Astrocyte (in vitro differentiated cells and primary cell): Measurements from ENCODE around the gene RP2. TPM values are rescaled to one million over a fixed set of nuclear protein-coding genes. Genes with fewer than 3 reads are reported as not detected.

Experiments
- DNase-seq: peaks from one replicate; pipeline ENCODE4 v3.0.0-alpha.2; 2010; ENCODE audit warnings: low read depth
- FAIRE-seq: peaks from 2 replicates; lab custom pipeline; 2011; peaks lifted over from hg19 to GRCh38; lab: Jason Lieb, UNC
- H2AFZ ChIP-seq: 2 replicates; pipeline ENCODE4 v1.6.0; 2012; ENCODE audit warnings: low read depth, low read length, inconsistent platforms
- H3K27ac ChIP-seq: 2 replicates; pipeline ENCODE4 v1.5.1; 2011; ENCODE audit warnings: low read depth, low read length, inconsistent platforms
- H3K27me3 ChIP-seq: 2 replicates; pipeline ENCODE4 v1.6.0; 2011; ENCODE audit warnings: low read length, inconsistent platforms; ENCODE audit not compliant: insufficient read depth
- H3K36me3 ChIP-seq: 2 replicates; pipeline ENCODE4 v1.5.1; 2011; ENCODE audit warnings: low read length, inconsistent platforms; ENCODE audit not compliant: insufficient read depth
- H3K4me1 ChIP-seq: 2 replicates; pipeline ENCODE4 v1.5.1; 2011; ENCODE audit warnings: low read length, inconsistent platforms; ENCODE audit not compliant: insufficient read depth
- H3K4me2 ChIP-seq: 2 replicates; pipeline ENCODE4 v1.6.0; 2012; ENCODE audit warnings: low read length, inconsistent platforms
- H3K4me3 ChIP-seq: 2 replicates; pipeline ENCODE4 v1.5.1; 2011; ENCODE audit warnings: low read depth, mild to moderate bottlenecking, low read length, inconsistent platforms; ENCODE audit not compliant: insufficient read depth
- H3K79me2 ChIP-seq: 2 replicates; pipeline ENCODE4 v1.6.0; 2012; ENCODE audit warnings: mild to moderate bottlenecking, low read length, inconsistent platforms; ENCODE audit not compliant: insufficient read depth
- H3K9ac ChIP-seq: 2 replicates; pipeline ENCODE4 v1.6.0; 2012; ENCODE audit warnings: mild to moderate bottlenecking, low read length, inconsistent platforms
- H3K9me3 ChIP-seq: 2 replicates; pipeline ENCODE4 v1.5.1; 2012; ENCODE audit warnings: low read depth, mild to moderate bottlenecking, low read length, inconsistent platforms; ENCODE audit not compliant: insufficient read depth
- H4K20me1 ChIP-seq: 2 replicates; pipeline ENCODE4 v1.6.0; 2012; ENCODE audit warnings: low read length, inconsistent platforms; ENCODE audit not compliant: insufficient read depth
- H3K27ac Mint-ChIP-seq: one replicate; pipeline ENCODE4 v1.8.0; 2021; ENCODE audit warnings: mild to moderate bottlenecking, mixed read lengths; ENCODE audit not compliant: unreplicated experiment
- H3K27me3 Mint-ChIP-seq: one replicate; pipeline ENCODE4 v1.8.0; 2021; ENCODE audit warnings: low read depth, mixed read lengths; ENCODE audit not compliant: unreplicated experiment
- H3K36me3 Mint-ChIP-seq: one replicate; pipeline ENCODE4 v1.8.0; 2021; ENCODE audit warnings: low read depth, mixed read lengths; ENCODE audit not compliant: unreplicated experiment
- H3K4me1 Mint-ChIP-seq: one replicate; pipeline ENCODE4 v1.8.0; 2021; ENCODE audit warnings: low read depth, mixed read lengths; ENCODE audit not compliant: unreplicated experiment
- H3K4me3 Mint-ChIP-seq: one replicate; pipeline ENCODE4 v1.8.0; 2021; ENCODE audit warnings: mild to moderate bottlenecking, moderate library complexity, mixed read lengths; ENCODE audit not compliant: unreplicated experiment
- H3K9me3 Mint-ChIP-seq: one replicate; pipeline ENCODE4 v1.8.0; 2021; ENCODE audit warnings: mild to moderate bottlenecking, mixed read lengths; ENCODE audit not compliant: unreplicated experiment
- EZH2 ChIP-seq: IDR thresholded peaks from 2 replicates; pipeline ENCODE4 v1.6.1; 2012; ENCODE audit warnings: mild to moderate bottlenecking, low read length, inconsistent platforms; ENCODE audit not compliant: insufficient read depth
- total RNA-seq: library from RNA; stranded (reverse); gene quantifications from 2 replicates; pipeline ENCODE4 v1.2.1, GENCODE V29; 2021
- TF ChIP-seq, protein P1 (sequence below): IDR thresholded peaks from 2 replicates; pipeline ENCODE4 v1.5.1; 2011; ENCODE audit warnings: low read depth, mild to moderate bottlenecking, inconsistent platforms, low read length, moderate library complexity; ENCODE audit not compliant: insufficient read depth

RP2 gene
- total RNA-seq, 1 donor from 2014 or later, result 20.5 TPM

DNA sequence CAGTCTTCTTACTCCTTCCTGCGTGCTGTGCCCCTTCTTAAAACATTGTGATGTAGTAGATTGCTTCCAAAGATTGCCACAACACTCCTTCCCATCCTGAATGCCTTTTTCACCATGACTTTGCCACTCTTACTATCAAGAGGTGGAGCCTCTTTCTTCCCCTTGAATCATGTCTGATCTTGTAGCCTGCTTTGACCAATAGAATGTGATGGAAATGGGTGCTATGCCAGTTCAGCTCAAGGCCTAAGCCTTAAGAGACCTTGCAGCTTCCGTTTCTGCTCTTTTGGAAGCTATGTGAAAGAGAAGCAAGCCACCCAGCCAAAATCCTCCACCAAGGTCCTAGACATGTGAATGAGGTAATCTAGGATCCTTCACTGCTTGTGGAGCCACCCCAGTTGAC lies 31.6 kb upstream of the RP2 start:
- Histone ChIP-seq H3K27me3 (no peaks in the 10 kb centered on the region), H3K27ac (no peak overlapping the region), H3K9ac (no peak overlapping the region), H3K4me2 (no peak overlapping the region), H2AFZ (no peak overlapping the region), H3K36me3 (no peaks in the 10 kb centered on the region), H3K4me3 (no peak overlapping the region), H3K79me2 (no peaks in the 10 kb centered on the region), H4K20me1 (no peaks in the 10 kb centered on the region), H3K9me3 (no peaks in the 10 kb centered on the region), H3K4me1 (no peaks in the 10 kb centered on the region)
- no peaks in the 10 kb centered on the region for H3K27me3 Mint-ChIP-seq
- TF ChIP-seq EZH2, result no peak
- TF ChIP-seq, protein P1, sequence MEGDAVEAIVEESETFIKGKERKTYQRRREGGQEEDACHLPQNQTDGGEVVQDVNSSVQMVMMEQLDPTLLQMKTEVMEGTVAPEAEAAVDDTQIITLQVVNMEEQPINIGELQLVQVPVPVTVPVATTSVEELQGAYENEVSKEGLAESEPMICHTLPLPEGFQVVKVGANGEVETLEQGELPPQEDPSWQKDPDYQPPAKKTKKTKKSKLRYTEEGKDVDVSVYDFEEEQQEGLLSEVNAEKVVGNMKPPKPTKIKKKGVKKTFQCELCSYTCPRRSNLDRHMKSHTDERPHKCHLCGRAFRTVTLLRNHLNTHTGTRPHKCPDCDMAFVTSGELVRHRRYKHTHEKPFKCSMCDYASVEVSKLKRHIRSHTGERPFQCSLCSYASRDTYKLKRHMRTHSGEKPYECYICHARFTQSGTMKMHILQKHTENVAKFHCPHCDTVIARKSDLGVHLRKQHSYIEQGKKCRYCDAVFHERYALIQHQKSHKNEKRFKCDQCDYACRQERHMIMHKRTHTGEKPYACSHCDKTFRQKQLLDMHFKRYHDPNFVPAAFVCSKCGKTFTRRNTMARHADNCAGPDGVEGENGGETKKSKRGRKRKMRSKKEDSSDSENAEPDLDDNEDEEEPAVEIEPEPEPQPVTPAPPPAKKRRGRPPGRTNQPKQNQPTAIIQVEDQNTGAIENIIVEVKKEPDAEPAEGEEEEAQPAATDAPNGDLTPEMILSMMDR, result no peak
- H3K27ac Mint-ChIP-seq, result no peak overlapping the region
- no peak overlapping the region for H3K4me3 Mint-ChIP-seq
- peaks cover 1% of the 10 kb centered on the region for H3K9me3 Mint-ChIP-seq
- no peaks in the 10 kb centered on the region for H3K4me1 Mint-ChIP-seq
- DNase-seq, result no peak
- no peaks in the 10 kb centered on the region for H3K36me3 Mint-ChIP-seq
- FAIRE-seq, result no peak

DNA sequence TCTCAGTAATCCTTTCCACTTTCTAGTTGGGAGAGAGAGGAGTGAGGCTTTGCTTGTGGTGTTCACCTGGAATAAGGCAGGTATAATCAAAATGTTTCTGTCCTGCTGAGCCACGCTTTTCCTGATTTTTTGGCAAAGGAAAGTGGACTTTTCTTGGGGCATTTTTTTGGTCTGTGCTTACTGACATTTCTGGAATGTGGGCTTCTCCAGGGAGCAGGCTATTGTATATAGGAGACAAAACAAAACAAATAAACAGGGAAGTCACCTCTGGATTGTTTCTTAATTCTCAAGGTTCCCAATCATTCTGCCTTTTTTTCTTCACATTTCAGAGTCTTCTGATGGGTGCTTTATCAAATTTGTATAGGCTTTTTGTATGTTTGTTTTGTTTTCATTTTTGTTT lies 25.7 kb upstream of the RP2 start:
- Mint-ChIP-seq H3K36me3 (no peaks in the 10 kb centered on the region), H3K4me1 (no peaks in the 10 kb centered on the region), H3K27ac (no peak overlapping the region), H3K27me3 (no peaks in the 10 kb centered on the region), H3K9me3 (peaks cover 1% of the 10 kb centered on the region), H3K4me3 (no peak overlapping the region)
- Histone ChIP-seq H3K4me1 (no peaks in the 10 kb centered on the region), H3K36me3 (no peaks in the 10 kb centered on the region), H3K4me2 (no peak overlapping the region), H3K4me3 (no peak overlapping the region), H3K27ac (no peak overlapping the region), H3K9ac (no peak overlapping the region), H3K79me2 (no peaks in the 10 kb centered on the region), H3K27me3 (no peaks in the 10 kb centered on the region), H3K9me3 (no peaks in the 10 kb centered on the region), H4K20me1 (no peaks in the 10 kb centered on the region), H2AFZ (no peak overlapping the region)
- DNase-seq, result no peak
- TF ChIP-seq, protein P1, result no peak
- no peak for TF ChIP-seq EZH2
- peak; percentile 64 for FAIRE-seq

DNA sequence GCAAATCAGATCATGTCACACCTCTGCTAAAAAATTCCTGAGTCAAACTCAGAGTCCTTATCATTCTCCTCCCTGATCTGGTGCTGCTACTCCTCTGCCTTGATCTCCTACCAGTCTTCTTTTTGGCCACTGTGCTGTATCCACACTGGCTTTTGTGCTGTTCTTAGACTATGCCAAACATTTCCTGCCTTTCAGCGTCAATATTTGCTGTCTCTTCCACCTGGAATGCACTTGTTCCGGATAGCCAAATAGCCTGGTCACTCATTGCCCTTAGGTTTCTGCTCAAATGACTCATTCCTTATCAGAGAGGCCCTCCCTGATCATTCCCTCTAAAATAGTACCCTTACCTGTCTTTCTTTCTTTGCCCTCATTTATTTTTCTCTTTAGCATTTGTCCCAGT lies 24.4 kb upstream of the RP2 start:
- Histone ChIP-seq H3K9me3 (no peaks in the 10 kb centered on the region), H2AFZ (no peak overlapping the region), H3K27me3 (no peaks in the 10 kb centered on the region), H4K20me1 (no peaks in the 10 kb centered on the region), H3K4me2 (no peak overlapping the region), H3K4me1 (no peaks in the 10 kb centered on the region), H3K36me3 (no peaks in the 10 kb centered on the region), H3K4me3 (no peak overlapping the region), H3K27ac (no peak overlapping the region), H3K9ac (no peak overlapping the region), H3K79me2 (no peaks in the 10 kb centered on the region)
- FAIRE-seq (no peak), DNase-seq (no peak)
- no peak overlapping the region for H3K4me3 Mint-ChIP-seq
- H3K27me3 Mint-ChIP-seq, result no peaks in the 10 kb centered on the region
- H3K27ac Mint-ChIP-seq, result peak overlapping the region; percentile 14
- no peaks in the 10 kb centered on the region for H3K36me3 Mint-ChIP-seq
- peaks cover 1% of the 10 kb centered on the region for H3K9me3 Mint-ChIP-seq
- H3K4me1 Mint-ChIP-seq, result no peaks in the 10 kb centered on the region
- TF ChIP-seq, protein P1, result no peak
- no peak for TF ChIP-seq EZH2
